GM11168 (cell line): ENCODE results near the gene BAX.

Experiments used
- in situ Hi-C: fragments of 300-500 bp; cut with MboI; formaldehyde crosslinking; loops from one replicate; pipeline ENCODE4 v1.12.0; 2022; ENCODE audit warnings: low sequenced_read_pairs; ENCODE audit not compliant: unreplicated experiment

BAX gene

DNA sequence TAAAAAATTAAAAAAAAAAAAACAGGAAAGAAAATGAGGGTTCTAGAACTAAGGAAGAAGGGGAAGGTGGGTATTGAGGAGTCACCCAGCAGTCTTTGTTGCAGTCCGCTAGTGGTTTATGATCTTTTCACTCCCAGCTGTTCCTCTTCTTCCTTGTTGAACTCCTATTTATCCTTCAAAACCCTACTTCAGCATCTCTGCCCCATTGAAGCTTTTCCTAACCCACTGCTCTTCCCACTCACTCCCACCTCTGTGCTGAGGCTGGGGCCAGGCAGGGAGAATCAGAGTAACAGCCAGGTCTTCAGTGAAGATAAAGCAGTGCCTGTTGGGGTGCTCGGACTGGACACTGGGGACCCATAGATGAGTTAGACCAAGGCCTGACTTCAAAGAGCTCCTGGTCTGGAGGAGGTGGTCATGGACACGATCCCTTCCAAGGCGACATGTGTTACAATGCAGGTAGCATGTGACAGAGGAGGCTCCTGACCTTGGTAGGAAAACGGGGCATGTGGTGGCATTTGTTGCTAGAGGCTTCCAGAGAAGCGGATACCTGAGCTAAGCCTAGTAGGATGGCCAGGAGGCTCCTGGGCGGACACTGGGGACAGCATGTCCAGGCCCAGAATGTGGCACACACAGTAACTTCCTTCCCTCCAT is 50.4 kb downstream of the BAX start:
- in situ Hi-C loops = no loop called here

DNA sequence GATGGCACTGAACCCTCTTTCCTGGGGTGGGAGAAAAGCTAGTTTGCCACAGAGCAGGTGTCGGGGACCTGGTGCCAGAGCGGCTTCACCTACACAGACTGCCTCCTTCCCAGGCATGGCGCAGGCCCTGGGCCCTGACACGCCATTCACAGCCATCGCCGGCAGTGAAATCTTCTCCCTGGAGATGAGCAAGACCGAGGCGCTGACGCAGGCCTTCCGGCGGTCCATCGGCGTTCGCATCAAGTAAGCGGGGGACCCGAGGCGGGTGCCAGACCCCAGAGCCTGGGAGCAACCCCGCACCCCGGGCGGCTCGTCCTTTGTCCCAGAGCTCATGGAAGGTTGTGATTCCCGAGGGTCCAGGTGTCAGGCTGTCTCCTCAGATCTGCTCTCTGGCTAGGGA is 52.2 kb downstream of the BAX start:
- in situ Hi-C loops = no loop called here

DNA sequence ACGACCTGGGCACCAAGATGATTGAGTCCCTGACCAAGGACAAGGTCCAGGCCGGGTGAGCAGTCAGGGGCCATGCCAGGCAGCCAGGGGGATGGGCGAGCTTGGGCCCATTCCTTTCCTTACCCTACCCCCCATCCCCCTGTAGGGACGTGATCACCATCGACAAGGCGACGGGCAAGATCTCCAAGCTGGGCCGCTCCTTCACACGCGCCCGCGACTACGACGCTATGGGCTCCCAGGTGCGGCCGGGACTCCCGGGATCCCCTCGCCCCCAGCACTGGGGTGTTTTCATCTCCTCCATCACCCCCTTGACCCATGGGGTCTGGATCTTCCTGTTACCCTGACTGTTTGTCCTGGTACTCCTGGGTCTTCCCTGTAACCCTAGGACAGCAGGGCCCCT is 55.2 kb downstream of the BAX start:
- in situ Hi-C loops = no loop called here

DNA sequence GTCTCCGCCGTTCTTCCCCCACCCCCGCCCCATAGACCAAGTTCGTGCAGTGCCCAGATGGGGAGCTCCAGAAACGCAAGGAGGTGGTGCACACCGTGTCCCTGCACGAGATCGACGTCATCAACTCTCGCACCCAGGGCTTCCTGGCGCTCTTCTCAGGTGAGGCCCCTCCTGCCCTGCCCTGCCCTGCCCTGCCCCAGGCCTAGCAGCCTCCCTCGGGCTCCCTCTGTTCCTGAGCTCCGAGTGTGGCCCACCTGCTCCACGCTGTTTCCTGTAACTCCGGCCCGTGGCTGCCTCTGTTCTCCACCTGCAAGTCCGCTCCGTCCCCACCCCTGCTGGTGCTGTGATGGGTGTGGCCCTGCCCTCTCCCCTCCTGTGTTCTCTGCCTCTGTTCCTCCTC is 55.8 kb downstream of the BAX start:
- in situ Hi-C loops = no loop called here

DNA sequence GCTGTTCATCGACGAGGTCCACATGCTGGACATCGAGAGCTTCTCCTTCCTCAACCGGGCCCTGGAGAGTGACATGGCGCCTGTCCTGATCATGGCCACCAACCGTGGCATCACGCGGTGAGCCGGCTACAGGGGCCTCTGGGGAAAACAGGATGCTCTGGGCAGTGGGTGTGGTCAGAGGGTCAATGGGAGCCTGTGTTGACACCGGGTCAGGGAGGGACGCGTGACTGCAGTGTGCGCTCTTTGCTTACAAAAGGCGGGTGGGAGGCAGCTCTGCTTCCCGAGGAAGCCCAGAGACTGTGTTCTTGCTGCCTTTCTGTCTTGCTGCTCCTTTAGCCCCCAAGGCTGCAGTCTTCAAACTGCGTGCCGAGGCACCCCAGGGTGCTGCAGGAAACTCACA is 56.5 kb downstream of the BAX start:
- in situ Hi-C loops = no loop called here
